GM23338 (cell line): Measurements from ENCODE around the gene SCUBE2. TPM values are rescaled to one million over a fixed set of nuclear protein-coding genes. Genes with fewer than 3 reads are reported as not detected.

ENCODE experiments used
- ATAC-seq: fragments of 200-7000 bp; cut with Tn5 transposase; 3 replicates; pipeline ENCODE4 v1.9.1; 2020
- DNase-seq: peaks from one replicate; pipeline ENCODE4 v3.0.0-alpha.2; 2015; ENCODE audit warnings: low spot score
- H2AFZ ChIP-seq: fragments of 200-600 bp; sonication (generic); 2 replicates; pipeline ENCODE4 v1.8.0; 2016; ENCODE audit warnings: antibody characterized with exemption, mild to moderate bottlenecking, moderate library complexity
- H3F3A ChIP-seq: fragments of 200-600 bp; sonication (generic); replicated peaks from 2 replicates; pipeline ENCODE4 v1.8.0; 2017; ENCODE audit warnings: antibody characterized with exemption, mixed run types, low read depth
- H3K27ac ChIP-seq: fragments of 200-600 bp; sonication (generic); 2 replicates; pipeline ENCODE4 v1.6.1; 2016; ENCODE audit warnings: low read depth
- H3K27me3 ChIP-seq: fragments of 200-600 bp; sonication (generic); 2 replicates; pipeline ENCODE4 v1.8.0; 2016; ENCODE audit warnings: mild to moderate bottlenecking, mixed run types, moderate library complexity; ENCODE audit not compliant: insufficient read depth
- H3K36me3 ChIP-seq: fragments of 200-600 bp; sonication (generic); 2 replicates; pipeline ENCODE4 v1.8.0; 2016; ENCODE audit warnings: mild to moderate bottlenecking; ENCODE audit not compliant: insufficient read depth
- H3K4me1 ChIP-seq: fragments of 200-600 bp; sonication (generic); 2 replicates; pipeline ENCODE4 v1.8.0; 2016; ENCODE audit warnings: mild to moderate bottlenecking, moderate library complexity; ENCODE audit not compliant: insufficient read depth
- H3K4me2 ChIP-seq: fragments of 200-600 bp; sonication (generic); 2 replicates; pipeline ENCODE4 v1.7.1; 2017; ENCODE audit warnings: mixed run types
- H3K4me3 ChIP-seq: fragments of 200-600 bp; sonication (generic); 2 replicates; pipeline ENCODE4 v1.6.1; 2016; ENCODE audit warnings: mixed run types
- H3K79me2 ChIP-seq: fragments of 200-600 bp; sonication (generic); replicated peaks from 2 replicates; pipeline ENCODE4 v1.8.0; 2017; ENCODE audit warnings: mild to moderate bottlenecking; ENCODE audit not compliant: insufficient read depth
- H3K9me2 ChIP-seq: fragments of 200-600 bp; sonication (generic); 2 replicates; pipeline ENCODE4 v1.8.0; 2017; ENCODE audit not compliant: insufficient read depth
- H4K20me1 ChIP-seq: fragments of 200-600 bp; sonication (generic); replicated peaks from 2 replicates; pipeline ENCODE4 v1.8.0; 2017; ENCODE audit warnings: mild to moderate bottlenecking; ENCODE audit not compliant: insufficient read depth
- H3K27ac Mint-ChIP-seq: 2 replicates; pipeline ENCODE4 v1.8.0; 2020; ENCODE audit warnings: inconsistent platforms, mild to moderate bottlenecking, moderate library complexity, mixed read lengths
- H3K27me3 Mint-ChIP-seq: 3 replicates; pipeline ENCODE4 v1.8.0; 2022; ENCODE audit warnings: low read depth, mild to moderate bottlenecking, moderate library complexity, mixed read lengths, inconsistent platforms; ENCODE audit not compliant: insufficient read depth, poor library complexity
- H3K36me3 Mint-ChIP-seq: 3 replicates; pipeline ENCODE4 v1.8.0; 2021; ENCODE audit warnings: low read depth, mild to moderate bottlenecking, inconsistent platforms, moderate library complexity, mixed read lengths
- H3K4me1 Mint-ChIP-seq: 3 replicates; pipeline ENCODE4 v1.8.0; 2020; ENCODE audit warnings: mild to moderate bottlenecking, inconsistent platforms, mixed read lengths
- H3K4me3 Mint-ChIP-seq: 3 replicates; pipeline ENCODE4 v1.8.0; 2021; ENCODE audit warnings: moderate library complexity, mild to moderate bottlenecking, inconsistent platforms, mixed read lengths
- H3K9me3 Mint-ChIP-seq: 3 replicates; pipeline ENCODE4 v1.8.0; 2020; ENCODE audit warnings: moderate library complexity, mild to moderate bottlenecking, inconsistent platforms, mixed read lengths
- CREB1 ChIP-seq: fragments of 250-450 bp; sonication (Bioruptor Pico); IDR thresholded peaks from 2 replicates; pipeline ENCODE4 v1.5.0; 2020; ENCODE audit warnings: low read depth, mild to moderate bottlenecking, moderate library complexity
- EZH2 ChIP-seq: fragments of 200-600 bp; sonication (generic); IDR thresholded peaks from one replicate; pipeline ENCODE4 v1.8.0; 2017; ENCODE audit warnings: antibody characterized with exemption, mild to moderate bottlenecking, low read depth; ENCODE audit not compliant: unreplicated experiment
- EZH2phosphoT487 ChIP-seq: fragments of 200-600 bp; sonication (generic); IDR thresholded peaks from one replicate; pipeline ENCODE4 v1.8.1; 2018; ENCODE audit warnings: antibody characterized with exemption; ENCODE audit not compliant: unreplicated experiment
- JUNB ChIP-seq: IDR thresholded peaks from one replicate; pipeline ENCODE4 v1.6.1; 2016; ENCODE audit warnings: antibody characterized with exemption; ENCODE audit not compliant: unreplicated experiment
- NANOG ChIP-seq: IDR thresholded peaks from 2 replicates; pipeline ENCODE4 v1.6.1; 2016; ENCODE audit warnings: antibody characterized with exemption, borderline replicate concordance
- STAT1 ChIP-seq: IDR thresholded peaks from one replicate; pipeline ENCODE4 v1.6.1; 2016; ENCODE audit warnings: antibody characterized with exemption; ENCODE audit not compliant: unreplicated experiment
- ZNF114 ChIP-seq: fragments of 250-450 bp; sonication (Bioruptor Pico); IDR thresholded peaks from 2 replicates; pipeline ENCODE4 v1.5.0; 2020; ENCODE audit warnings: mild to moderate bottlenecking, moderate library complexity
- ZNF331 ChIP-seq: fragments of 250-450 bp; sonication (Bioruptor Pico); IDR thresholded peaks from 2 replicates; pipeline ENCODE4 v1.5.0; 2020; ENCODE audit warnings: low read depth, mild to moderate bottlenecking, moderate library complexity
- polyA plus RNA-seq: library from polyadenylated mRNA; unstranded; fragments of >200 nt; fragmentation: Nextera tagmentation; extraction: Ambion mirVana; gene quantifications from 2 replicates; pipeline ENCODE4 v1.2.1, GENCODE V29; 2016
- total RNA-seq: library from RNA; depleted of rRNA; stranded (reverse); fragments of >200 nt; shearing (Covaris generic); gene quantifications from 2 replicates; pipeline ENCODE4 v1.2.3, GENCODE V29; 2014
- TF ChIP-seq, protein P1 (sequence below), 2 experiments: fragments of 200-600 bp in 1 of 2; sonication (generic) in 1 of 2; conservative IDR thresholded peaks; 2 replicates each; pipeline versions ENCODE4 v1.5.1 to v1.6.1; 2016 to 2017; ENCODE audit warnings: antibody characterized with exemption in 2 of 2, low read depth in 2 of 2, mild to moderate bottlenecking in 2 of 2, moderate library complexity in 1 of 2
- TF ChIP-seq, protein P2 (sequence below): IDR thresholded peaks from one replicate; pipeline ENCODE4 v1.6.1; 2018; ENCODE audit warnings: antibody characterized with exemption; ENCODE audit not compliant: unreplicated experiment
- TF ChIP-seq, protein P3 (sequence below): IDR thresholded peaks from 2 replicates; pipeline ENCODE4 v1.6.1; 2016; ENCODE audit warnings: antibody characterized with exemption
- TF ChIP-seq, protein P4 (sequence below): fragments of 250-450 bp; sonication (Bioruptor Pico); IDR thresholded peaks from 2 replicates; pipeline ENCODE4 v1.5.0; 2020; ENCODE audit warnings: mild to moderate bottlenecking, moderate library complexity

Gene SCUBE2
- total and polyA plus RNA-seq, 2 experiments from 2014 or later, result 0.47 to 0.63 TPM

DNA sequence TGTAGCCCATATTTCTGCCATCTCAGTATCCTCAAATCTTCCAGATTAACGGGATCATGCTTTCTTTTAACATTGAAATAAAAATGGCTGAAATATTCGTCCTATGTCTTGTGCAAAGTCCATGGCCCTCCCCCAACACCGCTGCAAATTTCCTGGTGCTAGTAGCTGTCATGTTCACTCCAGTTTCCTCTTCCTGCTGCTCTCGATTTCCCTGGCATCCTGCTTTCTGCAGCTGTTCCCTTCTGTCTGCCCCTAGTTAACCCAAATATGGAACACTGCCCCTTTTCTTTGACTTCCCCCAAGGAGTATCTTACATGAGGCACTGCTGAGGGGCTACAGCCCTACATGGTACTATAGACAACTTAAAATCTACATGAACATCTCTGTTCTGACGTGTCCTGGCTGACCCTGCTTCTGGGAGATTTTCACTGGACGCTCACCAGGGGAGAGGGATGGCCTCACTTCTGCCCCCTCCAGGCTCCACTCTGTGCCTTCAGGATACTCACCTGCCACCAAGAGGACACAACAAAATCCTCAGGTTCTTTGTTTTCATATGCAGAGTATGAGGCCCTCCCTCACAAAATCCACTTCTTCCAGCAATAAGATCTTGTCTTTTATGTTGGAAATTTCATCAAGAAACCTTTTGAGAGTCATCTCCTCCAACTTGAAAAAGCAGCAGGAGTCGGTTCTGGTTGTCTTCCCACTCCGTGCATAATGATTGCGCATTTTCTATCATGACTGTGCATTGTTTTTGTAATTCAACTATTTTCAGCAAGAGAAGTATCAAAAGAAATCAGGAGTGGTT lies 29.5 kb upstream of the SCUBE2 start:
- peak overlapping the region; percentile 11; the same call in 1 of the 2 replicates for H2AFZ ChIP-seq
- Mint-ChIP-seq H3K4me1 (peaks cover 24% of the 10 kb centered on the region), H3K27me3 (peaks cover 2% of the 10 kb centered on the region), H3K4me3 (peak overlapping the region; percentile 55), H3K9me3 (no peaks in the 10 kb centered on the region; the same call in 2 of the 3 replicates), H3K36me3 (no peaks in the 10 kb centered on the region), H3K27ac (peak overlapping the region; percentile 94)
- H3K27me3 ChIP-seq, result no peaks in the 10 kb centered on the region
- peak overlapping the region; percentile 50 for H3K4me2 ChIP-seq
- H3K36me3 ChIP-seq, result no peaks in the 10 kb centered on the region
- H3K4me1 ChIP-seq, result peaks cover 17% of the 10 kb centered on the region
- ATAC-seq, result peak; percentile 99
- TF ChIP-seq, protein P1, sequence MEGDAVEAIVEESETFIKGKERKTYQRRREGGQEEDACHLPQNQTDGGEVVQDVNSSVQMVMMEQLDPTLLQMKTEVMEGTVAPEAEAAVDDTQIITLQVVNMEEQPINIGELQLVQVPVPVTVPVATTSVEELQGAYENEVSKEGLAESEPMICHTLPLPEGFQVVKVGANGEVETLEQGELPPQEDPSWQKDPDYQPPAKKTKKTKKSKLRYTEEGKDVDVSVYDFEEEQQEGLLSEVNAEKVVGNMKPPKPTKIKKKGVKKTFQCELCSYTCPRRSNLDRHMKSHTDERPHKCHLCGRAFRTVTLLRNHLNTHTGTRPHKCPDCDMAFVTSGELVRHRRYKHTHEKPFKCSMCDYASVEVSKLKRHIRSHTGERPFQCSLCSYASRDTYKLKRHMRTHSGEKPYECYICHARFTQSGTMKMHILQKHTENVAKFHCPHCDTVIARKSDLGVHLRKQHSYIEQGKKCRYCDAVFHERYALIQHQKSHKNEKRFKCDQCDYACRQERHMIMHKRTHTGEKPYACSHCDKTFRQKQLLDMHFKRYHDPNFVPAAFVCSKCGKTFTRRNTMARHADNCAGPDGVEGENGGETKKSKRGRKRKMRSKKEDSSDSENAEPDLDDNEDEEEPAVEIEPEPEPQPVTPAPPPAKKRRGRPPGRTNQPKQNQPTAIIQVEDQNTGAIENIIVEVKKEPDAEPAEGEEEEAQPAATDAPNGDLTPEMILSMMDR (conservative IDR thresholded peaks at IDR 0.05; ENCODE audit: low read depth in 2 of 2), result peak; percentile 75 to 87
- no peak for TF ChIP-seq ZNF114
- peak; percentile 5; the same call in 1 of the 2 replicates for TF ChIP-seq NANOG
- no peak for TF ChIP-seq EZH2
- no peak for TF ChIP-seq JUNB
- TF ChIP-seq, protein P2, sequence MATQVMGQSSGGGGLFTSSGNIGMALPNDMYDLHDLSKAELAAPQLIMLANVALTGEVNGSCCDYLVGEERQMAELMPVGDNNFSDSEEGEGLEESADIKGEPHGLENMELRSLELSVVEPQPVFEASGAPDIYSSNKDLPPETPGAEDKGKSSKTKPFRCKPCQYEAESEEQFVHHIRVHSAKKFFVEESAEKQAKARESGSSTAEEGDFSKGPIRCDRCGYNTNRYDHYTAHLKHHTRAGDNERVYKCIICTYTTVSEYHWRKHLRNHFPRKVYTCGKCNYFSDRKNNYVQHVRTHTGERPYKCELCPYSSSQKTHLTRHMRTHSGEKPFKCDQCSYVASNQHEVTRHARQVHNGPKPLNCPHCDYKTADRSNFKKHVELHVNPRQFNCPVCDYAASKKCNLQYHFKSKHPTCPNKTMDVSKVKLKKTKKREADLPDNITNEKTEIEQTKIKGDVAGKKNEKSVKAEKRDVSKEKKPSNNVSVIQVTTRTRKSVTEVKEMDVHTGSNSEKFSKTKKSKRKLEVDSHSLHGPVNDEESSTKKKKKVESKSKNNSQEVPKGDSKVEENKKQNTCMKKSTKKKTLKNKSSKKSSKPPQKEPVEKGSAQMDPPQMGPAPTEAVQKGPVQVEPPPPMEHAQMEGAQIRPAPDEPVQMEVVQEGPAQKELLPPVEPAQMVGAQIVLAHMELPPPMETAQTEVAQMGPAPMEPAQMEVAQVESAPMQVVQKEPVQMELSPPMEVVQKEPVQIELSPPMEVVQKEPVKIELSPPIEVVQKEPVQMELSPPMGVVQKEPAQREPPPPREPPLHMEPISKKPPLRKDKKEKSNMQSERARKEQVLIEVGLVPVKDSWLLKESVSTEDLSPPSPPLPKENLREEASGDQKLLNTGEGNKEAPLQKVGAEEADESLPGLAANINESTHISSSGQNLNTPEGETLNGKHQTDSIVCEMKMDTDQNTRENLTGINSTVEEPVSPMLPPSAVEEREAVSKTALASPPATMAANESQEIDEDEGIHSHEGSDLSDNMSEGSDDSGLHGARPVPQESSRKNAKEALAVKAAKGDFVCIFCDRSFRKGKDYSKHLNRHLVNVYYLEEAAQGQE, result no peak
- no peak for TF ChIP-seq ZNF331
- TF ChIP-seq, protein P3, sequence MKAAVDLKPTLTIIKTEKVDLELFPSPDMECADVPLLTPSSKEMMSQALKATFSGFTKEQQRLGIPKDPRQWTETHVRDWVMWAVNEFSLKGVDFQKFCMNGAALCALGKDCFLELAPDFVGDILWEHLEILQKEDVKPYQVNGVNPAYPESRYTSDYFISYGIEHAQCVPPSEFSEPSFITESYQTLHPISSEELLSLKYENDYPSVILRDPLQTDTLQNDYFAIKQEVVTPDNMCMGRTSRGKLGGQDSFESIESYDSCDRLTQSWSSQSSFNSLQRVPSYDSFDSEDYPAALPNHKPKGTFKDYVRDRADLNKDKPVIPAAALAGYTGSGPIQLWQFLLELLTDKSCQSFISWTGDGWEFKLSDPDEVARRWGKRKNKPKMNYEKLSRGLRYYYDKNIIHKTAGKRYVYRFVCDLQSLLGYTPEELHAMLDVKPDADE, result no peak
- TF ChIP-seq EZH2phosphoT487, result no peak
- TF ChIP-seq, protein P4, sequence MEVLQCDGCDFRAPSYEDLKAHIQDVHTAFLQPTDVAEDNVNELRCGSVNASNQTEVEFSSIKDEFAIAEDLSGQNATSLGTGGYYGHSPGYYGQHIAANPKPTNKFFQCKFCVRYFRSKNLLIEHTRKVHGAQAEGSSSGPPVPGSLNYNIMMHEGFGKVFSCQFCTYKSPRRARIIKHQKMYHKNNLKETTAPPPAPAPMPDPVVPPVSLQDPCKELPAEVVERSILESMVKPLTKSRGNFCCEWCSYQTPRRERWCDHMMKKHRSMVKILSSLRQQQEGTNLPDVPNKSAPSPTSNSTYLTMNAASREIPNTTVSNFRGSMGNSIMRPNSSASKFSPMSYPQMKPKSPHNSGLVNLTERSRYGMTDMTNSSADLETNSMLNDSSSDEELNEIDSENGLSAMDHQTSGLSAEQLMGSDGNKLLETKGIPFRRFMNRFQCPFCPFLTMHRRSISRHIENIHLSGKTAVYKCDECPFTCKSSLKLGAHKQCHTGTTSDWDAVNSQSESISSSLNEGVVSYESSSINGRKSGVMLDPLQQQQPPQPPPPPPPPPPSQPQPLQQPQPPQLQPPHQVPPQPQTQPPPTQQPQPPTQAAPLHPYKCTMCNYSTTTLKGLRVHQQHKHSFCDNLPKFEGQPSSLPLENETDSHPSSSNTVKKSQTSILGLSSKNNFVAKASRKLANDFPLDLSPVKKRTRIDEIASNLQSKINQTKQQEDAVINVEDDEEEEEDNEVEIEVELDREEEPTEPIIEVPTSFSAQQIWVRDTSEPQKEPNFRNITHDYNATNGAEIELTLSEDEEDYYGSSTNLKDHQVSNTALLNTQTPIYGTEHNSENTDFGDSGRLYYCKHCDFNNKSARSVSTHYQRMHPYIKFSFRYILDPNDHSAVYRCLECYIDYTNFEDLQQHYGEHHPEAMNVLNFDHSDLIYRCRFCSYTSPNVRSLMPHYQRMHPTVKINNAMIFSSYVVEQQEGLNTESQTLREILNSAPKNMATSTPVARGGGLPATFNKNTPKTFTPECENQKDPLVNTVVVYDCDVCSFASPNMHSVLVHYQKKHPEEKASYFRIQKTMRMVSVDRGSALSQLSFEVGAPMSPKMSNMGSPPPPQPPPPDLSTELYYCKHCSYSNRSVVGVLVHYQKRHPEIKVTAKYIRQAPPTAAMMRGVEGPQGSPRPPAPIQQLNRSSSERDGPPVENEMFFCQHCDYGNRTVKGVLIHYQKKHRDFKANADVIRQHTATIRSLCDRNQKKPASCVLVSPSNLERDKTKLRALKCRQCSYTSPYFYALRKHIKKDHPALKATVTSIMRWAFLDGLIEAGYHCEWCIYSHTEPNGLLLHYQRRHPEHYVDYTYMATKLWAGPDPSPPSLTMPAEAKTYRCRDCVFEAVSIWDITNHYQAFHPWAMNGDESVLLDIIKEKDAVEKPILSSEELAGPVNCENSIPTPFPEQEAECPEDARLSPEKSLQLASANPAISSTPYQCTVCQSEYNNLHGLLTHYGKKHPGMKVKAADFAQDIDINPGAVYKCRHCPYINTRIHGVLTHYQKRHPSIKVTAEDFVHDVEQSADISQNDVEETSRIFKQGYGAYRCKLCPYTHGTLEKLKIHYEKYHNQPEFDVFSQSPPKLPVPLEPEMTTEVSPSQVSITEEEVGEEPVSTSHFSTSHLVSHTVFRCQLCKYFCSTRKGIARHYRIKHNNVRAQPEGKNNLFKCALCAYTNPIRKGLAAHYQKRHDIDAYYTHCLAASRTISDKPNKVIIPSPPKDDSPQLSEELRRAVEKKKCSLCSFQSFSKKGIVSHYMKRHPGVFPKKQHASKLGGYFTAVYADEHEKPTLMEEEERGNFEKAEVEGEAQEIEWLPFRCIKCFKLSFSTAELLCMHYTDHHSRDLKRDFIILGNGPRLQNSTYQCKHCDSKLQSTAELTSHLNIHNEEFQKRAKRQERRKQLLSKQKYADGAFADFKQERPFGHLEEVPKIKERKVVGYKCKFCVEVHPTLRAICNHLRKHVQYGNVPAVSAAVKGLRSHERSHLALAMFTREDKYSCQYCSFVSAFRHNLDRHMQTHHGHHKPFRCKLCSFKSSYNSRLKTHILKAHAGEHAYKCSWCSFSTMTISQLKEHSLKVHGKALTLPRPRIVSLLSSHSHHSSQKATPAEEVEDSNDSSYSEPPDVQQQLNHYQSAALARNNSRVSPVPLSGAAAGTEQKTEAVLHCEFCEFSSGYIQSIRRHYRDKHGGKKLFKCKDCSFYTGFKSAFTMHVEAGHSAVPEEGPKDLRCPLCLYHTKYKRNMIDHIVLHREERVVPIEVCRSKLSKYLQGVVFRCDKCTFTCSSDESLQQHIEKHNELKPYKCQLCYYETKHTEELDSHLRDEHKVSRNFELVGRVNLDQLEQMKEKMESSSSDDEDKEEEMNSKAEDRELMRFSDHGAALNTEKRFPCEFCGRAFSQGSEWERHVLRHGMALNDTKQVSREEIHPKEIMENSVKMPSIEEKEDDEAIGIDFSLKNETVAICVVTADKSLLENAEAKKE (CRISPR knock-in tag), result 0 out of 2 replicates have a peak, but pooled peaks have one; percentile 2
- TF ChIP-seq CREB1 (CRISPR knock-in tag), result no peak; the same call in 1 of the 2 replicates
- no peak for TF ChIP-seq STAT1
- no peak overlapping the region for H3K4me3 ChIP-seq
- H3K9me2 ChIP-seq, result no peaks in the 10 kb centered on the region
- H4K20me1 ChIP-seq, result no peaks in the 10 kb centered on the region
- DNase-seq, result peak; percentile 88
- H3K79me2 ChIP-seq, result no peaks in the 10 kb centered on the region
- H3K27ac ChIP-seq, result peak overlapping the region; percentile 42
- H3F3A ChIP-seq, result no peaks in the 10 kb centered on the region; the same call in 1 of the 2 replicates
